DMS53 treated with DMSO at 0.1 percent for 48 hours (cell line): ENCODE measurements around the gene KRT33A.
"Not testable (repeated sequence)": the region's sequence is repeated elsewhere in the genome, so short reads cannot be mapped to it uniquely, and the experiment has no call there.

Source experiments
- DNase-seq: peaks from one replicate; lab custom pipeline; 2025; ENCODE audit not compliant: unreplicated experiment; lab: John Stamatoyannopoulos, UW

The KRT33A gene

GRCh38 chr17:41350381-41350878 is at the start of gene KRT33A:
Gene KRT33A (minus strand): TSS chr17:41350828. CDS start chr17:41350767, 61 bp downstream.
- DNase-seq = not testable (repeated sequence)

GRCh38 chr17:41396996-41397660 is 46.5 kb upstream of the KRT33A start, which contains the start of gene KRT31:
Gene KRT31 (minus strand): TSS chr17:41397608. CDS start chr17:41397539, 69 bp downstream.
- DNase-seq = no peak

GRCh38 chr17:41396340-41396739 is 45.7 kb upstream of the KRT33A start:
- DNase-seq = no peak

GRCh38 chr17:41395611-41396010 is 45.0 kb upstream of the KRT33A start:
- no peak for DNase-seq

- DNase-seq = not testable (repeated sequence)
Observed at GRCh38 chr17:41395044-41395443, 44.4 kb upstream of the KRT33A start.

GRCh38 chr17:41394254-41394996 is 43.8 kb upstream of the KRT33A start:
- no peak for DNase-seq

GRCh38 chr17:41393826-41394225 is 43.2 kb upstream of the KRT33A start:
- no peak for DNase-seq

GRCh38 chr17:41393294-41393693 is 42.7 kb upstream of the KRT33A start:
- DNase-seq = no peak

- no peak for DNase-seq
Observed at GRCh38 chr17:41392278-41392677, 41.6 kb upstream of the KRT33A start.

- no peak for DNase-seq
Observed at GRCh38 chr17:41391535-41391934, 40.9 kb upstream of the KRT33A start.

GRCh38 chr17:41390411-41390938 is 39.8 kb upstream of the KRT33A start:
- no peak for DNase-seq

- no peak for DNase-seq
Observed at GRCh38 chr17:41387670-41388069, 37.0 kb upstream of the KRT33A start.

- no peak for DNase-seq
Observed at GRCh38 chr17:41386227-41386626, 35.6 kb upstream of the KRT33A start.

- DNase-seq = no peak
Observed at GRCh38 chr17:41383690-41384089, 33.1 kb upstream of the KRT33A start.

- DNase-seq = no peak
Observed at GRCh38 chr17:41382394-41382793, 31.8 kb upstream of the KRT33A start.

GRCh38 chr17:41381943-41382342 is 31.3 kb upstream of the KRT33A start, which contains the start of gene KRT34:
Gene KRT34 (minus strand): TSS chr17:41382306. CDS start chr17:41382246, 60 bp downstream.
- not testable (repeated sequence) for DNase-seq

GRCh38 chr17:41380091-41380490 is 29.5 kb upstream of the KRT33A start:
- DNase-seq = not testable (repeated sequence)

GRCh38 chr17:41377546-41377945 is 26.9 kb upstream of the KRT33A start:
- no peak for DNase-seq

- DNase-seq = no peak
Observed at GRCh38 chr17:41369713-41370112, 19.1 kb upstream of the KRT33A start, which contains the start of gene KRT33B. Gene KRT33B (minus strand): TSS chr17:41369813. CDS start chr17:41369750, 63 bp downstream.

- no peak for DNase-seq
Observed at GRCh38 chr17:41369023-41369422, 18.4 kb upstream of the KRT33A start.

- DNase-seq = no peak
Observed at GRCh38 chr17:41367426-41368075, 16.9 kb upstream of the KRT33A start.
